ENCODE results near the gene GOLGA2.
"Not testable (repeated sequence)": the region's sequence is repeated elsewhere in the genome, so short reads cannot be mapped to it uniquely, and the experiment has no call there.

Gene GOLGA2

GRCh38 chr9:128292009-128292408 is 16.2 kb upstream of the GOLGA2 start:
- DNase-seq (ENCODE audit: low spot score) = no peak

DNA sequence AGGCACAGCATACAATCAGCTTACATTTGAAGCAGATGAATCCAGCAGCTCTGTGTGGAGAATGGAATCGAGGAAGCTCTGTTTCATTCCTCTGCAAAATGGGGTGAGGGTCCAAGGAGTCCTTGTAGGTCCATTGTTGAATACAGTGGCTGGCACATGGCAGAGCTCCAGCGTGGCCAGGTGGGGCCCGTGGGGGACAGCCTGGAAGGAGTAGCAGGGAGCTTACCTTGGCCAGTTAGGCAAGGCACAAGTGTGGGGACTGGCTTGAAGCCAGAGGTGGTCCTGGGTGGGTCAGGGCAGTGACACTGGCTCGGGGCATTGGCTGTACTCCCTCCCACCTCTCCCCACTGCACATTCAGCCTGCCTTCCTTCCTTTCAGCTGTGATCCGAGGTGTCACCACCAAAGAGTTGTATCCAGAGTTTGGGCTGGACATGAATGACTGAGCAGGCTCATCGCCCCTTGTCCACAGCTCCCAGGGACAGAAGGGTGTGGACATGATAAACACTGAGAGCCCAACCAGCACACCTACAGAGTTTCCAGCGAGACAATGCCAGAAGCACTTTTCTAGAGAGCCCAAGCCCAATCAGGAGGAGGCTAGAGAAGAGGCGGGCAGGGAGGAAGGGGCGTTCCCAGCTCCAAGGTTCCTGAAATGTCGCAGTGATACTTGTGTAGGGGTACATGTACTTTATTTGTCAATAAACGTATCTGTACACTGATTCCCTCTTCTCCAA is 12.6 kb upstream of the GOLGA2 start:
- no peak for DNase-seq (ENCODE audit: low spot score)

DNA sequence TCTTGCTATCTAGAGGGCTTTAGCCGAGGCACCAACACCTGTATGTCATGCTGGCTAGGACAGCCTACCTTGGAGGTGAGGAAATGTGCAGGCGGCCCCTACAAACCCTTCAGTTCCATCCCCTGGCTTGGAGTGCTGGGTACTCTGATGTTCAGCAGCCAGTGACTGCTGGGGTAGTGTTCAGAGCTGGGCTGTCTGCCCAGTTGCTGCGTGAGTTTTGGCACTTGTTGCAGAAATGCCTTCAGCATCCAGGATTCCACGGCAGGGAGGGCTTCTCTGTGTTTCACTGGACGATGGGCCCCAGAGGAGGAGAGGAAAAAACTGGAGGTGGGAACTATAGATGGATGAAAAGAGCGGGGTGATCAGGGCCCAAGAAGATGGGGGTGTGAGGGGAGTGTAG is 10.6 kb upstream of the GOLGA2 start:
- DNase-seq (ENCODE audit: low spot score) = peak; percentile 91

DNA sequence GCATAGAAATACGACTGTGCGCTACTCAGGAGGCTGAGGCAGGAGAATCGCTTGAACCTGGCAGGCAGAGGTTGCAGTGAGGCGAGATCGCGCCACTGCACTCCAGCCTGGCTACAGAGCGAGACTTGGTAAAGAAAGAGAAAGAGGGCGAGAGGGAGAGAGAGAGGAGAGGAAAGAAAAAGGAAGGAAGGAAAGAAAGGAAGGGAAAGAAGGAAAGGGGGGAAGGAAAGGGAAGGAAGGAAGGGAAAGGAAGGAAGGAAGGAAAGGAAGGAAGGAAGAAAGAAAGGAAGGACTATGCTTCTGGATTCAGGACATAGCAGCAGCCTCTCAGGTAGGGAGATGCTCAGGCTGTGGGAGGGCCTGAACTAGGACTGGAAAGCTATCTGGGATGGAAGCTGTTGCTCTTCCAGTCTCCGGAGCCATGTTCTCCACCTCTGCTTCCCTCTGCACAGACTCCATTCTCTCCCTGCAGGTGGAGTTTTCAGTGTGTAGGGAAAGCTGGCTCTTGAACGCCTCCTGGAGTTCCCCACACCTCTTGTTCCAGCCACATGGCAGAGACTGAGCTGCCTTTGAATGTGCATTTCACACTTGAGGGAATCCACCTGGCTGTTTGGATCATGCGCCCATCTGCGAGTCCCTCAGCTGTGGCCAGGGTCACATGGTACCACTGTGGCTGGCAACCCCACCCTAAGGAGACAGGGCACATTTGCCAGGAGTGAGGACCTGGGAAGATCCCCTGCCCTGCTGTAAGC is 9.4 kb upstream of the GOLGA2 start:
- DNase-seq (ENCODE audit: low spot score) = no peak

DNA sequence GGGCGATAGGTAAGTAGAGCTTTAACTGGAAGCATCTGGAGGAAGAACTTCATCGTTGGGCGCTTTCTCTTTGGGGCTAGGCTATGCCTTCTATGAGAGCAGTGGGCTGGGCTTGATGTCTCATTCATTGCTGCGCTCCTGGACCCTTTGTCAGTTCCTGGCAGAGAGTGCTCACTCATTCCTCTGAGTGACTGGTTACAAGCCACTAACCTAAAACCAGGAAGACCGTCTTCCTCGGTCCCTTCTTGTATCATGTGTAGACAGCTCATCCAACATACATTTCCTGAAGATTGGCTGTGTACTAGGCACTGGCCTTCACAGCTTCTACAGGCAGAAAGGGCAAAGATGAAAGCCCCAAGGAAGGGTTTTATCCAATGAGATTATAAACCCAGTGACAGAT is 6.7 kb upstream of the GOLGA2 start:
- DNase-seq (ENCODE audit: low spot score) = no peak

DNA sequence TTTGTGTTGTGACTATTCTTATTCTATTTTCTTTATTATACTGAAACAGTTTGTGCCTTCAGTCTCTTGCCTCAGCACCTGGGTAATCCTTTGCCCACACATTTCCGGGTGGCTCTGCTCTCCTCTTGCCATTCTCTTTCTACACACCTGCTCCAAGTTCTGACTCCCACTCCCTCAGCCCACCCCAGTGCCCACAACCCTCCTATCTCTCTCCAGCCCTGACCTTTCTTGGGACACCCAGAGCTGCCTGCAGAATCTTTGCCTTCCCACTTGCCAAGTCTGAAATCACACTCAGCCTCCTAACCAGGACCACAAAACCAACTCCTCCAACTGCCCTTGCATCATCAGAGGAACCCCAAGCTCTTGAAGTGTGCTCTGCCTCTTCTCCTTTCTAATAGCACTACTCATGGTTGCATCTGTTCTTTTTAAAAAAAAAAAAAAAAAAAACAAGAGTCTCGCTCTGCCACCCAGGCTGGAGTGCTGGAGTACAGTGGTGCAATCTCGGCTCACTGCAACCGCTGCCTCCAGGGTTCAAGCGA is 4.3 kb upstream of the GOLGA2 start:
- no peak for DNase-seq (ENCODE audit: low spot score)

DNA sequence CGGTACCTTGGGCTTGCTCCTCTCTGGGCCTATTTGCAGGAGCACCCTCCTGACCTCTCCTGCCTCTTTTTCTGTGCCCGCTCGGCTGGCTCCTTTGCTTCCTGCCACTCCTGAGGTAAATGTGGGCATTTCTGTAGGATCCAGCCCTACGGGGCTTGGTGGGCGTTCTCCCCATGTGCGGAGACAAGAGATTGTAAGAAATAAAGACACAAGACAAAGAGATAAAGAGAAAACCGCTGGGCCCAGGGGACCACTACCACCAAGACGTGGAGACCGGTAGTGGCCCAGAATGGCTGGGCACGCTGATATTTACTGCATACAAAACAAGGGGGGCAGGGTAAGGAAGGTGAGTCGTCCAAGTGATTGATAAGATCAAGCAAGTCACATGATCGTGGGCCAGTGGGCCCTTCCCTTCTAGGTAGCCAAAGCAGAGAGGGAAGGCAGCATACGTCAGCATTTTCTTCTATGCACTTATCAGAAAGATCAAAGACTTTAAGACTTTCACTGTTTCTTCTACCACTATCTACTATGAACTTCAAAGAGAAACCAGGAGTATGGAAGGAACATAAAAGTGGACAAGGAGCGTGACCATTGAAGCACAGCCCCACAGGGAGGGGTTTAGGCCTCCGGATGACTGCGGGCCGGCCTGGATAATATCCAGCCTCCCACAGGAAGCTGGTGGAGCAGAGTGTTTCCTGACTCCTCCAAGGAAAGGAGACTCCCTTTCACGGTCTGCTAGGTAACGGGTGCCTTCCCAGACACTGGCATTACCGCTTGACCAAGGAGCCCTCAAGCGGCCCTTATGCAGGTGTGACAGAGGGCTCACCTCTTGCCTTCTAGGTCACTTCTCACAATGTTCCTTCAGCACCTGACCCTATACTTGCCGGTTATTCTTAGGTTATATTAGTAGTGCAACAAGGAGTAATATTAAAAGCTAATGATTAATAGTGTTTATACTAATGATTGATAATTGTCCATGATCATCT is 3.6 kb upstream of the GOLGA2 start:
- not testable (repeated sequence) for DNase-seq (ENCODE audit: low spot score)

- peak; percentile 31 for DNase-seq (ENCODE audit: low spot score)
These were observed 915 bp upstream of the GOLGA2 start for GRCh38 chr9:128276574-128277270.

DNA sequence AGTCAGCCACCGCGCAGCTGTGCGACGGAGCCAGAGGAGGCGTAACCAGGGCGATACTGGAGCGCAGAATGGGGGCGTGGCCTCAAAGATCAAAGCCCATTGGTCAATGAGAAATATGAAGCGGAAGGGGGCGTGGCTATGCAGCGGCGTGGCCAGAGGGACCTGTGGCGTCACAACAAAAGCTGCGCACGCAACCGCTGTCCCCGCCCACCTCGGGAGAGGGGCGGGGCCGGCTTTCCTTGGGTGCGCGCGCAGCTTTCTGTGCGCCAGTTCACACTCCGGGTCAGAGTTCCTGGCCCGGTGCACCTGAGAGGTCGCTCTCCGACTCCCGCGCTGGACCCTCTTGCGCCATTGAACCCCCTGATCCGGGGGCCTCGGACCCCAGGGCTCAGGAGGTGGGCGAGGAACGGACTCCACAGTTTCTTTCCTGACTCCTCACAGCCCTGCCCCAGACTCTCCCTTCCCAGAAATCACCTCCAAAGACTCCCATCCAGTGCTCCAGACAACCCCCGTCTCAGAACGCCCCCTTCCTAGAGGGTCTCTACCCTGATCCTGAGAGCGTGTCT is 284 bp upstream of the GOLGA2 start, which contains the start of gene SWI5:
TSS of gene SWI5 (plus strand) at position 269 of the 566 bp plus-strand sequence.
- DNase-seq (ENCODE audit: low spot score) = peak; percentile 99

DNA sequence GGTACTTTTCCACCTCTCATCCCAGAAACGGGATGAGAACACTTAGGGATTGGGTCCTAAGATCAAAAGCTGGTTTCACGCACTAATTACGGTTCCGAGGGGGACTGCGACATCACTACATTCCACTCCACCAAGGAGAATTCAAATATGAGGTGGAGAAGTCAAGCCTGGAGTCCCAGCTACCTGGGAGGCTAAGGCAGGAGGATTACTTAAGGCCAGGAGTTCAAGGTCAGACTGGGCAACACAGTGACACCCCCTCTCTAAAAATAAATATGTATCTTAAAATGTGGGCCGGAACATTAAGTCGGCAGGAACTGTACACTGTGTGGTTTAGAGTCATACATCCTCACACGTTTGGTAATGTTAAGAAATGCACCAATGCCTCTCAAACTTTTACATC is 1.6 kb downstream of the GOLGA2 start:
- no peak for DNase-seq (ENCODE audit: low spot score)

DNA sequence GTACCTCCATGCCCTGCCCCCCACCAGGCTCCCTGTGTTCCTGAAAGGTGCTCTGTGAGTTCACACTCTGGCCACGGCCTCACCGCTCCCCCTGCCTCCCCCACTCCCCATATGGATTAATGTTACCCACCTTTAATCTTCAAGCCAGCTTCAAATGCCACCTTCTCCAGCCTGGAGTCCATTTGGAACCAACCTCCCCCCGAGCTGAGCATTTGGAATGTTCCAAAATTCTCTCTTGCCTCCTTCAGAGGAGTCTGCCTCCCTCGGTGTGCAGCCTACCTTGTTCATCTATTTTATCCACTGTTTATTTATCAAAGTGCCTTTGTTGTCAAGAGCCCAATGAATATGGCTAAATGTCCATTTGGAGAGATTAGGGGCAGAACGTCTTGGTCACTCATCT is 4.3 kb downstream of the GOLGA2 start:
- no peak for DNase-seq (ENCODE audit: low spot score)

GRCh38 chr9:128271112-128271511 is 4.7 kb downstream of the GOLGA2 start:
- no peak for DNase-seq (ENCODE audit: low spot score)

DNA sequence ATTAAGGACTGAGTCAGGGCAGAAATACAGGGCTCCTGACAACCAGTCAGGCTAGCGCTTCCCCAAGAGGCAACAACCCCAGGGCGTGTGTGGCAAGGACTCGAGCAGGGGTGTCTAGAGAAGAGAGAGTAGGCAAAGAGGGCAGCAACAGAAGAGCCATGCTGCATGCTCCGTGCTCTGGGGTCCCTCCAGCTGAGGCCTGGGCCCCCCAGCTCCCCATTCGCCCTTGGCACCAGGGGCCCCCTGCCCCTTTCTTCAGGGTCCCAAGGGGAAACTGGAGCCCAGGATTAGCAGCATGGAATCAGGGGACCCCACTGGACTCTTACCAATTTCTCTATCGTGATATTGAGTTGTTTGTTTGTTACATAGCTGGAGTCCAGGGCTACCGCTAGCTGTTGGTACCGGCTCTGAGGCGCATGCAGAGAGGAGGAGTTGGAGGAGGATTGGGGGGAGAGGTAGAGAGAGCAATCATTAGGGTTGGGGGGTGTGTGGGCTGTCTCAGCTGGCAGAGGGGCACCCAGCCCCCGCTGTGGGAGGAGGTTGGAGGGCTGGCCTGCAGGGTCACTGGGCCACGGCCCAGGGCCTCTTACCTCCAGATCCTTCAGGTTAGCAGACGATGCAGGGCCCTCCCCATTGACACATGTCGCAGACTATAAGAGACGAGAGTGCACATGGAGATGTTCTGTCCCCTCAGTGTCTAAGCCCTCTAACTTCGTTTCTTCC is 8.8 kb downstream of the GOLGA2 start:
- no peak for DNase-seq (ENCODE audit: low spot score)

DNA sequence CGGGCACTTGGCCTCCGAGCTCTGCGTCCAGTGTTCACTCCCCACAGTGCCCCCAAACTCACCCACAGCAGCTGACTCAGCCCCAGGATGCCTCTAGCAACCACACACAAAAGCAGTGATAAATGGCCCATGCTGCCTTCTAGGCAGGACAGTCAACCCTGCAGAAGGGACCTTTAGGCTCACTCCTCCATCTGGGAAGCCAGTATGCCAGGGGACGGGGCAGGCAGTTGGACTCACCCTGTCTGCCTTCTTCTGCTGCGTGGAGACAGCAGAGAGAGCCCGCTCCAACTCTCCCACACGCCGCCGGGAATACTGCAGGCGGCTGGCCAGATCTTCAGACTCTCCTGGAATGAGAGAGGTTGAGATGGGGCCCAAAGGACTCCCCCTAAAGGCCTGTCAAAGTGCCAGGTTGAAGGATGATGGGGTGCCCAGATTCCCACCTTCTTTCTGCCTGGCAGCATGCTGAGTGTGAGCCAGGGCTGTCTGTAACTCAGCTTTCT is 10.4 kb downstream of the GOLGA2 start:
- no peak for DNase-seq (ENCODE audit: low spot score)

DNA sequence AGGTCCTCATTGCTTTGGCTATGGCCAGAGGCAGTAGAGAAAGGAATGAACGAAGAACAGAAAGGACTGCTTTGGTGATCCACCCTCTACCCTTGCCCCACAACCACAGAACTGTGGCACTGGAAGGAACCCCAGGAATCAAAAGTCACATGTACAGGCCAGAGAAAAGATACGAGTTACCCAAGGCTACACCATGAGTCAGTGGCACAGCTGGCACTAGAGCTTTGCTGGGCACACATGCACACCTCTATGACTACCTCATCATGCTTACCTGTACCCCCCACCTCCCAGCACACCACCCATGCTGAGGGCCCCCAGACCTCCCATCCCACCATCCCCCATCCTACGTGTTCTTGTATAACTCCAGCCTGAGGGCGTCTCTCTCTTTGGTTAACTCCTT is 13.1 kb downstream of the GOLGA2 start:
- no peak for DNase-seq (ENCODE audit: low spot score)

DNA sequence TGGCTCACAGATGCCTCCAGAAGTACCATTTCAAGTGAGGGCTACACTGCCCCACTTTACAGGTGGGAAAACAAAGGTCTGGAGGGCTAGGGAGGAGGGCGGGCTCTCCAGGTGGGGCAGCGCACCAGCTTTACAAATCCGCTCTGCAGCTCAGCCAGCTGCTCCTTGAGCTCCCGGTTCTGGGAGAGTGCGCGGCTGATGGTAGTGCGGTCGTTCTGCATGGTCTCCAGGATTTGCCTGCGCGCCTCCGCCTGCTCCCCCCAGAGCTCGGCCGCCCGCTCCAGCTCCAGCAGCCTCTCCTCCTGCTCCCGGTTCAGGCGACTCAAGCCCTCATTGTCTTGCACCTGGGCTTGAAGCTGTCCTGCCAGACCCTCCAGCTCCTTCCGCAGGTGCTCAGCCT is 15.5 kb downstream of the GOLGA2 start:
- no peak for DNase-seq (ENCODE audit: low spot score)

DNA sequence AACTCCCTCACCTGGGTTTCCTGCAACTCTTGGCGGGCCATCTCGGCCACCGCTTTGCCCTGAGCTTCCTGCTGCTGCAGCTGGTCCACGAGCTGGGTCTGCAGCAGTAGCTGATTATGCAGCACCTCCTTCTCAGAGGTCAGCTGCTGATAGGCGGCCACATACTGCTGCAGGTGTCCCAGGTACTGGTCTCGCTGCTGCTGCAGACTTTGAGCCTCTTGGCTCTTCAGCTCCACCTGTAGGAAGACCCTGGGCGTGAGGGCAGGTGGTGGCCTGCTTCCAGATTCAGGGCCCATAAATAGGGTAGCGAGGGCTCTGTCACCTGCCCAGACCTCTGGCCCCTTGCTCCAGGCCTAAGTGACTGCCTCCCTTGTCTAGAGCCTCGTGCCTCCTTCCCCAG is 16.7 kb downstream of the GOLGA2 start:
- no peak for DNase-seq (ENCODE audit: low spot score)

- no peak for DNase-seq (ENCODE audit: low spot score)
These were observed 17.5 kb downstream of the GOLGA2 start for GRCh38 chr9:128258326-128258725.

DNA sequence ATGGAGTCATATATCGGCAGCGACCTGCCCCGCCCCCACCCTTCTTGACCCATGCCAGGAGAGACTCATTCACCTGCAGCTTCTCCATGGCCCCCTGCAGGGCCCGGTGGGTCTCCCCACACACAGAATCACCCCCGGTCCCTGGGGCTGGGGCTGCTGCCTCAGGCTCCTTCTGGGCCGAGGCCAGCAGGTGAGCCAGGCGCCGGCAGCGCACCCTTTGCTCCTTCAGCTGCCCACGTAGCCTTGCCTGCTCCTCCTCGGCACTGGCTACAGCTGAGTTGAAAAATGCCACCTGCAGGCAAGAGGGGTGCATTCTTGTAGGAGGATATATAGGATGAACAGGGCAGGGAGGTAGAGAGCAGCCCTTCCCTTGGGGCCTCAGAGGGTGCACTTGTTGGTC is 17.9 kb downstream of the GOLGA2 start:
- no peak for DNase-seq (ENCODE audit: low spot score)

Measured in Ammon's horn (tissue), 1 donor.